CD4-positive, alpha-beta memory T cell (primary cell): ENCODE measurements around the gene GAS7. TPM values are rescaled to one million over a fixed set of nuclear protein-coding genes. Genes with fewer than 3 reads are reported as not detected.

Experiments
- CTCF ChIA-PET: fragments of 350-600 bp; sonication (Branson Sonifier 250); formaldehyde crosslinking; loops from one replicate; lab custom pipeline; 2021; ENCODE audit warnings: inconsistent platforms; ENCODE audit not compliant: partially characterized antibody; lab: Charles Lee
- POLR2A ChIA-PET: fragments of 350-600 bp; sonication (Branson Sonifier 250); formaldehyde crosslinking; loops from one replicate; lab custom pipeline; 2021; ENCODE audit not compliant: partially characterized antibody; lab: Charles Lee
- DNase-seq, 5 donors: peaks; one replicate each; pipeline versions ENCODE4 v3.0.0 to v3.0.0-alpha.2; 2020 to 2022; ENCODE audit warnings: mixed read lengths in 1 of 5
- H3K27ac ChIP-seq: one replicate; pipeline ENCODE4 v1.7.0; 2013; ENCODE audit warnings: low read depth, low read length
- H3K27me3 ChIP-seq: 2 replicates; pipeline ENCODE4 v1.7.0; 2013; ENCODE audit warnings: mild to moderate bottlenecking, low read length, moderate library complexity; ENCODE audit not compliant: insufficient read depth
- H3K36me3 ChIP-seq: 2 replicates; pipeline ENCODE4 v1.7.0; 2013; ENCODE audit warnings: mild to moderate bottlenecking, low read length, moderate library complexity; ENCODE audit not compliant: insufficient read depth
- H3K4me1 ChIP-seq: 2 replicates; pipeline ENCODE4 v1.7.0; 2013; ENCODE audit warnings: mild to moderate bottlenecking, low read length, moderate library complexity; ENCODE audit not compliant: insufficient read depth
- H3K4me3 ChIP-seq, 2 donors: one replicate each; pipeline ENCODE4 v1.7.0; 2013; ENCODE audit warnings: low read length in 2 of 2, mild to moderate bottlenecking in 1 of 2
- H3K9me3 ChIP-seq, 2 donors: one replicate each; pipeline ENCODE4 v1.7.0; 2013; ENCODE audit warnings: low read length in 2 of 2, control low read depth in 1 of 2; ENCODE audit not compliant: control insufficient read depth in 1 of 2
- H3K27ac Mint-ChIP-seq, 7 donors: one replicate each; pipeline ENCODE4 v1.8.0; 2020 to 2021; ENCODE audit warnings: mixed read lengths in 7 of 7, mild to moderate bottlenecking in 6 of 7, inconsistent platforms in 3 of 7, moderate library complexity in 3 of 7
- H3K27me3 Mint-ChIP-seq, 2 donors: one replicate each; pipeline ENCODE4 v1.8.0; 2020 to 2021; ENCODE audit warnings: mixed read lengths in 2 of 2
- H3K36me3 Mint-ChIP-seq, 2 donors: one replicate each; pipeline ENCODE4 v1.8.0; 2020 to 2021; ENCODE audit warnings: mixed read lengths in 2 of 2, inconsistent platforms in 1 of 2, mild to moderate bottlenecking in 1 of 2
- H3K4me1 Mint-ChIP-seq, 4 donors: one replicate each; pipeline ENCODE4 v1.8.0; 2020 to 2021; ENCODE audit warnings: mixed read lengths in 4 of 4, mild to moderate bottlenecking in 1 of 4
- H3K4me3 Mint-ChIP-seq, 8 donors: one replicate each; pipeline ENCODE4 v1.8.0; 2020 to 2021; ENCODE audit warnings: mixed read lengths in 8 of 8, mild to moderate bottlenecking in 7 of 8, moderate library complexity in 6 of 8, inconsistent platforms in 3 of 8
- H3K9me3 Mint-ChIP-seq, 8 donors: one replicate each; pipeline ENCODE4 v1.8.0; 2020 to 2021; ENCODE audit warnings: mixed read lengths in 8 of 8, mild to moderate bottlenecking in 5 of 8, inconsistent platforms in 3 of 8, moderate library complexity in 1 of 8
- intact Hi-C: fragments of 100-400 bp; cut with micrococcal nuclease; formaldehyde crosslinking; loops from one replicate; pipeline ENCODE4 v1.15.1; 2023
- polyA plus RNA-seq, 2 donors: library from polyadenylated mRNA; unstranded; fragments of 300-500 nt; fragmentation: Illumina TruSeq; gene quantifications; one replicate each; pipeline ENCODE4 v1.2.3, GENCODE V29; 2021
- total RNA-seq, 2 experiments: library from RNA; stranded (reverse); gene quantifications; one replicate each; pipeline ENCODE4 v1.2.3, GENCODE V29; 2021

Gene GAS7
- total and polyA plus RNA-seq, 4 experiments from 2014 or later: 0.42 to 5.2 (median 3.0) TPM

- Mint-ChIP-seq H3K9me3 (peaks cover 0 to 2% (median 0%) of the 10 kb centered on the region in 8 donors), H3K27ac (no peak overlapping the region), H3K4me1 (no peaks in the 10 kb centered on the region), H3K27me3 (peaks cover 3 to 8% of the 10 kb centered on the region in 2 donors), H3K36me3 (no peaks in the 10 kb centered on the region), H3K4me3 (no peak overlapping the region)
- H3K4me3 ChIP-seq: no peak overlapping the region
- H3K9me3 ChIP-seq: no peaks in the 10 kb centered on the region
- H3K36me3 ChIP-seq: no peaks in the 10 kb centered on the region
- H3K27me3 ChIP-seq: no peaks in the 10 kb centered on the region
- intact Hi-C loops: no loop called here
- no peak for DNase-seq
- no peaks in the 10 kb centered on the region for H3K4me1 ChIP-seq
- ChIA-PET CTCF (no interaction called here), POLR2A (no interaction called here)
- H3K27ac ChIP-seq: no peak overlapping the region
Observed at GRCh38 chr17:9911089-9911488, 287.3 kb downstream of the GAS7 start.

DNA sequence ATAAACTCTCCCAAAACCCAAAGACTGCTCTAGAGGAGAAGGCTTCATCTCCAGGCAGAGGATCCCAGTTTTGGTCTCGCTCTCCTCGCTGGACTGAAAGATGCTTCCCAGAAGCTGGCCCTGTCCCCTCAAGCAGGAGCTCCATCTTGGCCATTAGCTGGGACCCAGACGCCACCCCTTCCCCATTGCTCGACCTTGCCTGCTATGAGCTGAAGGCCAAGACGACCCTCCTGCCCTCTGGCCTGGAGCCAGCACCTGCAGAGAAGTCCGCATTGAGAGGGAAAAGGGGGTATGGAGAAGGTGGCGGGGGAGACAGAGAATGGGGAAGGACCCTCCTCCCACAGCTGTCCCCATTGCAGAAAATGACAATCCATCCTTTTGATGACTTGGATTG, 289.8 kb downstream of the GAS7 start:
- Mint-ChIP-seq H3K9me3 (peaks cover 0 to 3% (median 0%) of the 10 kb centered on the region in 8 donors), H3K36me3 (no peaks in the 10 kb centered on the region), H3K27me3 (peaks cover 3 to 10% of the 10 kb centered on the region in 2 donors), H3K27ac (no peak overlapping the region), H3K4me3 (no peak overlapping the region), H3K4me1 (no peaks in the 10 kb centered on the region)
- CTCF ChIA-PET: interaction anchor here (0.7 kb wide), 1 partner anchor 13 kb away, joined by 3 read pairs; no protein-coding TSS in a partner anchor
- POLR2A ChIA-PET: no interaction called here
- Histone ChIP-seq H3K9me3 (no peaks in the 10 kb centered on the region), H3K27ac (no peak overlapping the region), H3K4me3 (no peak overlapping the region), H3K36me3 (no peaks in the 10 kb centered on the region), H3K27me3 (no peaks in the 10 kb centered on the region), H3K4me1 (no peaks in the 10 kb centered on the region)
- intact Hi-C loops: no loop called here
- no peak for DNase-seq

DNA sequence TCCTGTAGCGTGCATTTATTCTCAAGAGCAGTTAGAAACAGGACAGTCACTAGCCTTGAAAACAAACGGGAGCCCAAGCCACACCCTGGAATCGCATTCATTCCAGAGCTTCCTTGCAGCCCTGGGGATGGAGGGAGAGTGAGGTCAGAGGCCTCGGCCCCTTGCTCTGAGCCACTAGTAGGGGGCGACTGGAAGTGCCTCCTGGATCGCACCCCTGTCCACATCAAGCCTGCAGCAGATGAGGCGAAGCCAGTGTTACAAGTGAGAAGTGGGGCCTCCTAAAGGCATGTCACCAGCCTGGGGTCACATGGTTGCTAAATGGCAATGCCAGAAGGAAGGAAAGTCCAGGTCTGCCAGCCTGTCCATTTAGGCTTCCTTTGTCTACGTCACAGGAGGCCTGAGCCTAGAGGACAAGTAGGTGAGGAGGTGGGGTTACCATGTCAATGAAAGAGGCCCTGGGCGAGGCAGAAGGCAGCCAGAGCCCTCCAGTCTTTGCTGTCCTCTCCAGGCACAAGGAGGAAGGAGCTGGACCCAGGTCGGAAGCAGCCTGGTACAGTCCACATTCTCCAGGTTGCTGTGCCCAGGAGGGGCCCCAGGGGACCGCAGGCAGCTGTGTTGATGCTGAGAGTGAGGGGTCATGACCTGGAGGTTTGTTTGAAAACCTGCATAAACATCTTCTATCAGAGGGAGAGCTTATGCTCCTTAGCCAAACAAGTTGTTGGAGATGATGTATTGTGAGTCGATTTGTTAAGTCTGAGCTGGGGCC, 290.3 kb downstream of the GAS7 start:
- H3K9me3 Mint-ChIP-seq: peaks cover 0 to 4% (median 0%) of the 10 kb centered on the region in 8 donors
- H3K27me3 Mint-ChIP-seq: peaks cover 3 to 10% of the 10 kb centered on the region in 2 donors
- no peak overlapping the region for H3K4me3 Mint-ChIP-seq
- no peaks in the 10 kb centered on the region for H3K27me3 ChIP-seq
- no peaks in the 10 kb centered on the region for H3K36me3 Mint-ChIP-seq
- ChIA-PET CTCF (interaction anchor here (0.7 kb wide), 1 partner anchor 13 kb away, joined by 3 read pairs; no protein-coding TSS in a partner anchor), POLR2A (no interaction called here)
- no peaks in the 10 kb centered on the region for H3K9me3 ChIP-seq
- no peaks in the 10 kb centered on the region for H3K4me1 Mint-ChIP-seq
- intact Hi-C loops: no loop called here
- no peak overlapping the region for H3K4me3 ChIP-seq
- no peaks in the 10 kb centered on the region for H3K36me3 ChIP-seq
- no peak overlapping the region for H3K27ac ChIP-seq
- no peak for DNase-seq
- H3K27ac Mint-ChIP-seq: no peak overlapping the region
- H3K4me1 ChIP-seq: no peaks in the 10 kb centered on the region

GRCh38 chr17:9907131-9907530, 291.3 kb downstream of the GAS7 start:
- no peak overlapping the region for H3K27ac ChIP-seq
- Mint-ChIP-seq H3K27ac (no peak overlapping the region), H3K27me3 (peaks cover 3 to 10% of the 10 kb centered on the region in 2 donors), H3K4me1 (no peaks in the 10 kb centered on the region), H3K9me3 (peaks cover 0 to 5% (median 0%) of the 10 kb centered on the region in 8 donors), H3K36me3 (no peaks in the 10 kb centered on the region), H3K4me3 (no peak overlapping the region)
- no peaks in the 10 kb centered on the region for H3K9me3 ChIP-seq
- H3K4me1 ChIP-seq: no peaks in the 10 kb centered on the region
- H3K36me3 ChIP-seq: no peaks in the 10 kb centered on the region
- no peak for DNase-seq
- ChIA-PET POLR2A (no interaction called here), CTCF (no interaction called here)
- no peaks in the 10 kb centered on the region for H3K27me3 ChIP-seq
- H3K4me3 ChIP-seq: no peak overlapping the region
- intact Hi-C loops: no loop called here

DNA sequence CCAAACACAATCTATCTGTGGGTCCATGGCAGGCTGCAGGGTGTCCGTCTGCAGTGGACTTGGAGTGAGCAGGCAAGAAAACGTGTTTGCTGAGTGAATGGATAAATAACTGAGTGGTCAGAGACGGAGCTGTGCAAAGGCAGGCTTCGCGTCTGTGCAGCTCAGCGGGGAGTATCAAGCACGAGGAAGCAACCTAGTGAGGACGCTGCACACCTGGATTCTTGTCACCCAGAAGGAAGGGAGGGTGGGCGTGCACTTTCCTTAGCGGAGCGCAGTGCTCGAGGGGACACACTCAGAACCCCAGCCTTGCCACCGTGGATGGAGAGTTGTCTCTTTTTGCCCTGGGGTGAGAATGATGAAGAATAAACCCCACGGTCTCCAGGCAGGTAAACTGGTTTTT, 291.8 kb downstream of the GAS7 start:
- Mint-ChIP-seq H3K36me3 (no peaks in the 10 kb centered on the region), H3K4me1 (no peaks in the 10 kb centered on the region)
- CTCF ChIA-PET: no interaction called here

DNA sequence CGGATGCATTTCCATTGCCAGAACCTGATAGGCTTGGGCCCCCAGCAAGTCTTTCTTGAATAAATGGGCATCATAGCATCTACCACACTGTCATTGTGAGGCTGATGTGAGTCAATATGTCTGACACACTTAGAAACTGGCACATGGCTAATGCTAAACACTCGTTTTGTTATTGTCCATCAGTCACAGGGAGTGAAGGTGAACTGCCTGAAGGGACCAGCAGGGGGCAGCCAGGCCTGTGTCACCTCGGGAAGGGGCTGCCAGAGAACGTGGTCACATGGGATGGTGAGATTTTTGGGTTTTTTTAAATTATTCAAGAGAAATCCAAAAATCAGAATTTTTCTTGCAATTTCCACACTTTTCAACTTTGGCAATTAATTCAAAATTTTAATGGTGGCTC, 292.5 kb downstream of the GAS7 start:
- Histone ChIP-seq H3K27me3 (no peaks in the 10 kb centered on the region), H3K4me1 (no peaks in the 10 kb centered on the region), H3K27ac (no peak overlapping the region), H3K36me3 (no peaks in the 10 kb centered on the region), H3K4me3 (no peak overlapping the region), H3K9me3 (no peaks in the 10 kb centered on the region)
- H3K27ac Mint-ChIP-seq: no peak overlapping the region
- no peaks in the 10 kb centered on the region for H3K4me1 Mint-ChIP-seq
- no peak overlapping the region for H3K4me3 Mint-ChIP-seq
- POLR2A ChIA-PET: no interaction called here
- H3K36me3 Mint-ChIP-seq: no peaks in the 10 kb centered on the region
- CTCF ChIA-PET: no interaction called here
- peaks cover 3 to 10% of the 10 kb centered on the region in 2 donors for H3K27me3 Mint-ChIP-seq
- H3K9me3 Mint-ChIP-seq: peaks cover 0 to 5% (median 0%) of the 10 kb centered on the region in 8 donors
- intact Hi-C loops: no loop called here
- DNase-seq: no peak

More for the DNA sequence above, 291.8 kb downstream of the GAS7 start:
- Histone ChIP-seq H3K27ac (no peak overlapping the region), H3K4me1 (no peaks in the 10 kb centered on the region), H3K9me3 (no peaks in the 10 kb centered on the region), H3K4me3 (no peak overlapping the region), H3K27me3 (no peaks in the 10 kb centered on the region), H3K36me3 (no peaks in the 10 kb centered on the region)
- Mint-ChIP-seq H3K9me3 (peaks cover 0 to 5% (median 0%) of the 10 kb centered on the region in 8 donors), H3K4me3 (no peak overlapping the region), H3K27me3 (peaks cover 3 to 10% of the 10 kb centered on the region in 2 donors), H3K27ac (no peak overlapping the region)
- POLR2A ChIA-PET: no interaction called here
- intact Hi-C loops: no loop called here
- no peak for DNase-seq

DNA sequence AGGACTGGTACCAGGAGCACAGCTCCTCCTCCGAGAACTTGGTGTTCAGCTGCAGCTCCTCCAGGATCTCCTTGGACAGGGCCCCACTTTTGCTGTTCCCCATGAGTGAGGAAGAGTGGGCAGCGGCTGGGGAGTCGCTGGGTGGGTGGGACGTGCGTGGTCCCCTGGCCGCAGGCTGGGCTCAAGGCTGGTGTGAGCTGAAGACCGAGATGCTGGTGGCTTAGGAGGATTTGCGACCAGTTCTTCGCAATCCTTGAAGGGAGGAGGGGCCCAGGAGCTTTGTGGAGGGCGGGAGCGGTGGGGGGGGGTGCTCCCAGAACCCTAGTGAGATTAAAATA, 293.4 kb downstream of the GAS7 start, which contains the start of gene RCVRN:
TSS of gene RCVRN (minus strand) at position 194 of the 338 bp plus-strand sequence. CDS start at position 103, 91 bp downstream.
- Mint-ChIP-seq H3K27ac (no peak within 1 kb of the TSS), H3K9me3 (peaks cover 0 to 5% (median 0%) of the 10 kb centered on the region in 8 donors), H3K27me3 (peaks cover 3 to 13% of the 10 kb centered on the region in 2 donors), H3K4me3 (no peak within 1 kb of the TSS), H3K4me1 (no peaks in the 10 kb centered on the region), H3K36me3 (no peaks in the 10 kb centered on the region)
- CTCF ChIA-PET: no interaction called here
- Histone ChIP-seq H3K9me3 (no peaks in the 10 kb centered on the region), H3K4me3 (no peak within 1 kb of the TSS), H3K4me1 (no peaks in the 10 kb centered on the region), H3K27ac (no peak within 1 kb of the TSS), H3K36me3 (no peaks in the 10 kb centered on the region), H3K27me3 (no peaks in the 10 kb centered on the region)
- POLR2A ChIA-PET: no interaction called here
- intact Hi-C loops: no loop called here
- no peak for DNase-seq
